ENCODE results near the gene TSNAXIP1.
"Not testable (repeated sequence)": the region's sequence is repeated elsewhere in the genome, so short reads cannot be mapped to it uniquely, and the experiment has no call there.

Gene TSNAXIP1

DNA sequence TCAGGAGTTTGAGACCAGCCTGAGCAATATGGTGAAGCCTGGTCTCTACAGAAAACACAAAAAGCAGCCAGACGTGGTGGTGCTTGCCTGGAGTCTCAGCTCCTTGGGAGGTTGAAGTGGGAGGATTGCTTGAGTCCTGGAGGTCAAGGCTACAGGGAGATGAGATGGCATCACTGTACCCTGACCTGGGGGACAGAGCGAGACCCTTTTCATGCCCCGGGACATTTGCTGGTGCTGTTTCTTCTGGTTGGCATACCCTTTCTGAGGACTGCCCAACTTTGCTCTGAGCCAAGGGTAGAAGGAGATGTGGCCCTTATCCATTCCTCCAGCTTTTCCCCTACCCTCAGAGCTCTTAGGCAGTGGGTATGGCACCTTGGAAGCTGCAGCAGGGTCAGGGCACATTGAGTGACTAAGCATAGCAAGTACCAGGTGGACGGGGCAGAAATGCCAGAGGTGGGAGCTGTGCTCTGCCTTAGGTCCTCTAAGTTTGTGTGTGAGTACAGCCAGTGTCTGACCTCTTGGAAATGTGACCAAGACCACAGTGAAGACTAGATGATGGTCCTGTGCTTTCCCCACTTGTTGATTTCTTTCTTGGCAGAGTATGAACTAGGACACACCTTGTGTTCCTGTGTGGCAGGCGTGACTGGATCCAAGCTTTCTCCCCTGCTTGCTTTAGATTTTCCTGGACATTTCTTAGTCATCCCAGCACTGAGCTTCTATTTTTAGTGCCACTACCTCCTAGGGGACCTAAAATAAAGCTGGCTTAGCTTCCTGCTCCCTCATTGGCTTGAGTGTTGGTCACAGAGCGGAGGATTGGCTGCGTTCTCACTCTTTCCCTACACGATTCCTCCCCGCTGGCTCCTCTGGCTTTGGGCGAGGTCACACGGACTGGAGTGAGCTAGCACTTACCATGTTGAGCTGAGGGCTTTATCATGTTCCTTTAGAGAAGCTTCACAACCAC is 56.2 kb downstream of the TSNAXIP1 start:
- no peak for DNase-seq (ENCODE audit: low spot score)

DNA sequence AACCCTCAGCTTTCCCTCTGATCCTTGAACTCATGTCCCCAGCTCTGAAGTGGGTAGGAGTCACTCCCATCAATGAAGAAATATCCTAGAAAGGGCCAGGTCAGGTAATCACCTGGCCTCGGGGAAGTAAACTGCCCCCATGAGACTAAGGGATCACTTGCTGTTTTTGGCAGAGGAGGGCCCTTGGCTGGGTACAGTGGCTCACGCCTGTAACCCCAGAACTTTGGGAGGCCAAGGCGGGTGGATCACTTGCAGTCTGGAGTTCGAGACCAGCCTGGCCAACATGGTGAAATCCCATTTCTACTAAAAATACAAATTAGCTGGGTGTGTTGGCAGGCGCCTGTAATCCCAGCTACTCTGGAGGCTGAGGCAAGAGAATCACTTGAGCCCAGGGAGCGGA is 57.4 kb downstream of the TSNAXIP1 start:
- DNase-seq (ENCODE audit: low spot score), result not testable (repeated sequence)

DNA sequence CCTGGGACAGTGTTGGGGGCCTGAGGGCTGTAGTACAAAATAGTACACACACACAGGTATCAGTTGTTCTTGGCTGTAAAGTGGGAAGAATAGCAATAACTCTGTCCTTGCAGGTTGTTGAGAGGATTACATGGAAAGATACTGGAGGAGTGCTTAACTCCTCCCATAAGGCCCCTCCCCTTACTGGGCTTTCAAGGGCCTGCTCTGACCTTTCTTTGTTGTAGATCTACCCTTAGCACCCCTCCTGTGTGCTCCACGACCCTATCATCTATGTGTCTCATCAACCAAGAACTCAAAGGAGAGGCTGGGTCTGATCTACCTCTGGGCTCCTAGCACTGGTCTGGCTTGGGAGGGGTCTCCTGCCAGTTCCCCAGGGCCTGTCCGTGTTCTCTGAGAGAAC is 57.9 kb downstream of the TSNAXIP1 start:
- no peak for DNase-seq (ENCODE audit: low spot score)

DNA sequence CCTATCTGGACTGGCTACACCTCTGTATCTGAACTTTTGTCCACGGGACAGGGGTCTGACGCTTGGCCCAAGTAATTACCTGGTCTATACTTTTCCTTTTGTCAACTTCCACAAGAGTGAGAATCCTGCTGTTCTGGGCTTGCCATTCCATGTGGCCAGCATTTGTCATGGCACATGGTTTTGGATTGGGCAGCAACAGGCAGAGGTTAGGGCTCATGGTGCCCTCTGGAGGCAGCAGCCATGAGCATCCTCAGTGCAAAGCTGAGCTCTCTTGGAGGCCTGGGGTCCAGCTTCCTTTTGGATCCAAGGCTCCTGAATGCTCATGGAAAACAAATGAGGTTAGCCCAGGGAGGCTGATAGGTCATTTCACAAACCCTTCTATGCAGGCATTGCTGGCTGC is 58.6 kb downstream of the TSNAXIP1 start:
- DNase-seq (ENCODE audit: low spot score), result no peak

DNA sequence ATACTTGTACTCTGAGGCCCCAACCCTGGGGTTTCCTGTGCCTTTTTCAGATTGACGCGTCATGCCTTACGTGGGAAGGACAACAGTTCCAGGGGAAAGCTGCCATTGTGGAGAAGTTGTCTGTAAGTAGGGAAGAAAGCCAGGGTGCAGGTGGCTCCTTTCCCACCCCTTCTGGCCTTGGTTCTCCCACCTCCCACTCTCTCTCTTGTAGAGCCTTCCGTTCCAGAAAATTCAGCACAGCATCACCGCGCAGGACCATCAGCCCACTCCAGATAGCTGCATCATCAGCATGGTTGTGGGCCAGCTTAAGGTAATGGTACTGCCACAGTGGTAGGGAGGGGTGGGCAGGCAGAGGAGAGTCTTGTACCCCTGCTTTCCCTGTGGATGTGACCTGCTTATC is 61.6 kb downstream of the TSNAXIP1 start:
- DNase-seq (ENCODE audit: low spot score), result no peak

DNA sequence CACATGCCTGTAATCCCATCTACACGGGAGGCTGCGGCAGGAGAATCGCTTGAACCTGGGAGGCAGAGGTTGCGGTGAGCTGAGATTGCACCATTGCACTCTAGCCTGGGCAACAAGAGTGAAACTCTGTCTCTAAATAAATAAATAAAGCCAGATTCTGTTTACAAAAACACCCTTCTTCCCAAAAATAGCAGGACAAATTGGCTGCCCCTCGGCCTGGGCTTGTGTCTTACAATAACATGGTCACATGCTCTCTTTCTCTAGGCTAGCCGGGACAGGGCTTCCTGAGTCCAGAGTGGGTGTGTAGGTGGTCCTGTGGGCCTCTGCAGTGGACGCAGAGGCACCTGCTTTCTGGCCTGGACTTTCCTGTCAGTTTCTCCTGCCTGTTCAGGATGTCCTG is 63.0 kb downstream of the TSNAXIP1 start:
- no peak for DNase-seq (ENCODE audit: low spot score)

DNA sequence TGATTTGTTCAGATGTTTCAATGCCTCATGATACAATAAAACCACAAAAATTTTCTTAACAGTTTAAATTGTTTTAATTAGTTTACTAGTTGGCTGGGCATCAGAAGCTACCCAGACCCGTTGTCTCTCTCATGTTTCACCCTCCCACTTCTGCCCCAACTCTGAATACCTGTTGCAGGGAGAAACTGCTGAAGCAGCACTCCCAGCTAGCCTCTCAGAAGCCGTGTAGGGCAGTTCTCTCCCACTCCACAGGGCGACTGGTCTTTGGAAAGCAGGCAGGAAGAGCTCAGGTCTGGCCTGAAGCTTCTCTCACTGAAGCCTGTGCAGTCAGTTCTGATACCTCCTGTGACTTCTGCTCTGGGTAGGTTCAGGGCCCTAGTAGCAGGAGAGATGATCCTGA is 64.6 kb downstream of the TSNAXIP1 start:
- no peak for DNase-seq (ENCODE audit: low spot score)

DNA sequence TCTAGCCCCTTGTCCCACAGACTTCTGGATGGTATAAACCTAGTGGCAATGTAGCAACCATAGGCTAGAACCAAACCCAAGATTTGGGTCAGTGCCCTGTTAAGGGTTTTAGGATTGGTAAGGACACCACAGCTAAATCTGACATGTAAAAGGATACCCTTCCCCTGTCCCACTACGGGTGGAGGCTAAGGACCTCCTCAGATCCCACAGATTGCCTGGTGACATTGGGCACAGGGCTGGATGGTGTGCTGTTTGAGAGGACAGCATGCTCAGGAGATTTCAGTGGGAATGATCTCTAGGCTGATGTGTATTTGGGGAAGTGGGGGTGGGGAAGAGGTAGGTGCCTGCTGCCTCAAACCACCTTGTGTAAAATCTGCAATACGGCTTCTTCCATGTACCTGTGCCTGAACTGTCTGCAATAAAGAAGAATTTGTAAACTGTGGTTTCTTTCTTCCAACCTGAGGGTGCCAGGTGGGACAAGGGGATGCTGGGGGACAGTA is 65.5 kb downstream of the TSNAXIP1 start:
- no peak for DNase-seq (ENCODE audit: low spot score)

DNA sequence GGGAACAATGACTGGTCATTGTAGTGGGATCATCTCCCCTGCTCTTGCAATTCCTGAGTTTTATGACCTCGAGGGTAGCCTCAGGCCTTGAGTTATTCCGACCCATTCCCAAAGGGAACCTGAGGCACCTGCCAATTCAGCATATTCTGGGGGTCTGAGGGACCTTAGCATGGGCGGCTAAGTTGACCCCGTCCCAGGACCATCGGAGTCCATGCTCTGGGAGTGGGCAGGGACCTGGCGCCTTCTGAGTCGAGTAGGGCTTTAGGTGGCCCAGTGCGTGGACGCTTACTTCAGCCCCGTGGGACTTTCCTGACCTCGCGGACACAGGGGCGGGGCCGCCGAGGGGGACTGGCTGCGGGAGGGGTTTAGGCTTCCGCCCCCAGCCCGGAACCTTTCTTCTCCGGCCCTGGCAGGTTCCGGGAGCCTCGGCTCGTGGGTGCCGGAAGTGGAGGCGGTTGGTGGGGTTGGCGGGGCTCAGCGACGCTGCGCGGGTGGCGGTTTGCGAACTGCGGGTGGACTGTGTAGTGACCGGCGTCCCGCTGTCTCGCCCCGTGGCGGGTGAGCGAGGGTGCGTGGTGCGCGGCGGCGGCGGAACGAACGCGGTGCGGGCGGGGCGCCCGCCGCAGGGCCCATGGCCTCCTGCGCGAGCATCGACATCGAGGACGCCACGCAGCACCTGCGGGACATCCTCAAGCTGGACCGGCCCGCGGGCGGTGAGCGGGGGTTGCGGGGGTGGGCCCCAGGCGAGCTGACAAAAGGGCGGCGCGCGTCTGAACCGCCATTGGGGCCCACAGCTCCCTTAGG is 66.1 kb downstream of the TSNAXIP1 start, which contains the start of gene EDC4:
TSS of gene EDC4 (plus strand) at position 422 of the 804 bp plus-strand sequence. CDS start at position 632, 210 bp downstream.
- peak; percentile 82 for DNase-seq (ENCODE audit: low spot score)

DNA sequence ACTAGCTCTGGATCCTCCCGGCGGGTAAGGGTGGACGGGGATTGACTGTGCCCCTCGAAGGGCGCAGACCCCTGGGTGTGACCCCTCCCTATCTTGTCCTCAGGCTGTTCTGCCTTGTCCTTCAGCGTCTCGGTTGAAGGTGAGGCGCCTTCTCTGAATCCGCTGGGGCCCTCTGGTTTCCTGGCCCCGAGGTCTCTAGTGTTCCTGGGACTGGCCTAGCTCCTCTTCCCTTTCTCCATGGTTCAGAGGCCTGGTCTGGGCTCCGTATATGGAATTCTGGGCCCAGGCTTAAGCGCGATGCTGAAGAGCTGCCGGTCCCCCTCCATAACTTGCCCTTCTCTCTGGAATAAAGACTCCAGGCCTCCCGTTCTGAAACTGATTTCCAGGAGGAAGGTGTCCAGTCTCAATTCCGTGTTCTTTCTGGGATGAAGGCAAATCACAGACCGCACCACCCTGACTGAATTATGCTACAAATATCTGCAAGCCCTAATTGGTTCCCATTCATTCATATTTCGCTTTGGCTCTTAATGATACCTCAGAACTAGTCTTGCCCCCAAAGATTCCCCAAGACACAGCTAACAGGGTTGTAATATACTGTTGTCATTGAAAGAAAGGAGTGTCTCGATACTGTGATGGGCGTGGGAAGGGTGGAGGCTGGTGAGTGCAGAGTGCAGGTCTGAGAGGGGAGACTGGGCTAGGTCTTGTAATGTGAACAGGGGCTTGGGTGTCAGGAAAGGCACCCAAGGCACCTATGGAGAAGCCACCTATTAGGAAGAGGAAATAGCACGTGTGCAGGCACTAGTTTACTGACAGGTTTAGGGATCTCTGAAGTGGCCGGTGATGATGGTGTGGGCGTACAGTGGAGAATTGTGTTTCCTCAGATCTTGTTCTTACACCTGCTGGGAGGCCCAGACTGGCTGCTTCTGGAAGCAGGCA is 67.0 kb downstream of the TSNAXIP1 start:
- no peak for DNase-seq (ENCODE audit: low spot score)

DNA sequence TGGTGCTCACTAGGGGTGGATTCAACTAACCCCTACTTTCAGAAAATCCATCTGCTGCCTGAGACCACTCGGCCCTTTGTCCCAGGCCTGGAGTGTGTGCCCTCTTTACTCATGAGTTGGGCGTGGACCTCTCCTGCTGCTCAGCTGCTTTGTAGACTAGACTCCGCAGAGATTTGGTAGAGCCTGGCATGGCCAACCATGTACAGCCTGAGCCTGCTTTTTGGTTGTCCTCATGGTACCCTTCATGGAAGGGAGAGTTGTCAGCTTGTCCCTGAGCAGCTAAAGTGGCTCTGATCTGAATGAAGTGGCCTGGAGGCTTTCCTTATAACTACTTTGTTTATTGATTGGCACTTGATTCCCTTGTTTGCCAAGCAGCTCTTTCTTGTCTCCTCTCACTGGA is 67.7 kb downstream of the TSNAXIP1 start:
- DNase-seq (ENCODE audit: low spot score), result no peak

DNA sequence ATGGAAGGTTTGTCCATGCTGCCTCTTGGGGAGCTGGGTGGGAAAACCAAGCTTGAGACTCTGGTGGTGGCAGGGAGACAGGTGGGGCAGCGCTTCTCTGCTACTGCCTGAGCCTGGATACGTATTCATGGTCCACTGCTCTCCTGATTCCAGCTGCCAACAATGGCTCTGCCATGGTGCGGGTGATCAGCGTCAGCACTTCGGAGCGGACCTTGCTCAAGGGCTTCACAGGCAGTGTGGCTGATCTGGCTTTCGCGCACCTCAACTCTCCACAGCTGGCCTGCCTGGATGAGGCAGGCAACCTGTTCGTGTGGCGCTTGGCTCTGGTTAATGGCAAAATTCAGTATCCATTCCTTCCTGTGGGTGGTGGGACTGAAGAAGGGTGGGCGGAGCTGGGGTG is 70.4 kb downstream of the TSNAXIP1 start:
- no peak for DNase-seq (ENCODE audit: low spot score)

All from COLO829 (cell line).